ENCODE results near the gene MRPL55.

The MRPL55 gene

DNA sequence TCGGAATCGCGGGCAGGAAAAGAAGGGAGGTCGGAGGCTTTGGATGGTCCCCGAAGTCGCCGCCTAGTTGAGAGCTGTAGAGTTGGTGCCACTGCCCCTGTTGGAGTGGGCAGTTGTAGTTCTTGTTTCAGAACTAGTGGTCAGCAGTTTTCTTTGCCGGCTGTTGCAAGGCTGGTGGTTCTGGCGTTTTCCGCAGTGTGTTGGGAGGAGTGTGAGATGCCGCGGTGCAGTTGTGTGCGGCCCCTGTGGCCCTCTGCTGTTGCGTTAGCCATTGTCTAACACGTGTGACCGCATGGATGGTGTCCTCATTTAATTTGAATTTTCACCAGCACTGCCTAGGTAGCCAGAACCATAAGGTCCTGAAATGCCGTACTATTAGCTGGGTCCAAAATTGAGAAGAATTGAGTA lies 25.2 kb downstream of the MRPL55 start:
- no peak for DNase-seq

GRCh38 chr1:228082918-228083870 lies 25.9 kb downstream of the MRPL55 start:
- DNase-seq = peak; percentile 28

- DNase-seq = peak; percentile 88
Measured at GRCh38 chr1:228082214-228082917, 26.7 kb downstream of the MRPL55 start, which contains the start of gene ARF1. Gene ARF1, plus strand, starts transcription at chr1:228082708. Its CDS starts 14,407 bp downstream, at chr1:228097115.

- no peak for DNase-seq
Measured at GRCh38 chr1:228081578-228082213, 27.4 kb downstream of the MRPL55 start.

DNA sequence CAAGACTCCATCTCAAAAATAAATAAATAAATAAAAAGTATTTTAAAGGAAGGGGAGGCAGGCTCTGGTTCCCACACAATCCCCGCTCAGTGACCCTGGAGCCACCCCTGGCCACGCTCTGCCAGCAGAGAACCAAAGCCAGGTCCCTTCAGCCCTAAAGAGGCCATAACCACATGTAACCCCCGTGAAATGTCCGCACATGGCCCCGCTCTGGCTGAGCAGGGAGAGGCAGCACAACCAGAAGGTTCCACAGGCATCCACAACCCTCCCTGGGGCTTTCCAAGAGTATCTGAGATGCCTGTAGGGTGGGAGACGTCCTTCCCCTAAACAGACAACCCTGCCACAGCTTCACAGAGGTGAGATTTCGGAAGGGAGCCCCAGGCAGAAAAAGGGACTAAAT lies 28.0 kb downstream of the MRPL55 start:
- DNase-seq = no peak

- DNase-seq = no peak
Measured at GRCh38 chr1:228079601-228080263, 29.4 kb downstream of the MRPL55 start.

- no peak for DNase-seq
Measured at GRCh38 chr1:228079013-228079412, 30.1 kb downstream of the MRPL55 start.

- DNase-seq = no peak
Measured at GRCh38 chr1:228077565-228078330, 31.4 kb downstream of the MRPL55 start.

DNA sequence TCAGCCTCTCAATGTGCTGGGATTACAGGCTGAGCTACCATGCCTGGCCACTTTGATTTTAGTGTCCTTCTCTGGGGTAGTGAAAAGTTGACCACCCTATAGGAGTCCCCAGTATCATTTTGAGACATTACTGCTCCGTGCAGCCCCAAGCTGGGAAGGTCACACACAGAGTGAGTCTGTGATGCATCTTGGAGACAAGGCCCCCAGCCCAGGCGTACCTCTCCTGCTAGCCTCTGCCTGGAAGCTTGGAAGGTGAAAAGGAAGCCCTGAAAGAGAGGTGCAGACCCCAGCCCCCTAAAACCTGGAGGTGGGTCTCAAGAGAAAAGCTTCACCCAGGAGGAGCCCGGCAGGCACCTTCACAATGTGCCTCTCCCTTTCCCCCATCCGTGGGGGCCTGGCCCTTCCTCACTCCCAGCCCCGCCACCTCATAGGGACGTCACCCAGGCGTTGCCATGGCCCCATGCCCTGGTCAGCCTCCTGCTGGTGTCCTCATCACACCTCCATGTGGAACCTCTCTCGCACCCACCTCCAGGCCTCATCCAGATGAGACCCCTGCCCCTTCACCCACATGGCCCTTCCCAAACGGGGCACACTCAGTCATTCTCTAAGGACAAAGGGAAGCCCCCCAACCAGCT lies 32.2 kb downstream of the MRPL55 start:
- no peak for DNase-seq

GRCh38 chr1:228075801-228076271 lies 33.3 kb downstream of the MRPL55 start:
- no peak for DNase-seq

DNA sequence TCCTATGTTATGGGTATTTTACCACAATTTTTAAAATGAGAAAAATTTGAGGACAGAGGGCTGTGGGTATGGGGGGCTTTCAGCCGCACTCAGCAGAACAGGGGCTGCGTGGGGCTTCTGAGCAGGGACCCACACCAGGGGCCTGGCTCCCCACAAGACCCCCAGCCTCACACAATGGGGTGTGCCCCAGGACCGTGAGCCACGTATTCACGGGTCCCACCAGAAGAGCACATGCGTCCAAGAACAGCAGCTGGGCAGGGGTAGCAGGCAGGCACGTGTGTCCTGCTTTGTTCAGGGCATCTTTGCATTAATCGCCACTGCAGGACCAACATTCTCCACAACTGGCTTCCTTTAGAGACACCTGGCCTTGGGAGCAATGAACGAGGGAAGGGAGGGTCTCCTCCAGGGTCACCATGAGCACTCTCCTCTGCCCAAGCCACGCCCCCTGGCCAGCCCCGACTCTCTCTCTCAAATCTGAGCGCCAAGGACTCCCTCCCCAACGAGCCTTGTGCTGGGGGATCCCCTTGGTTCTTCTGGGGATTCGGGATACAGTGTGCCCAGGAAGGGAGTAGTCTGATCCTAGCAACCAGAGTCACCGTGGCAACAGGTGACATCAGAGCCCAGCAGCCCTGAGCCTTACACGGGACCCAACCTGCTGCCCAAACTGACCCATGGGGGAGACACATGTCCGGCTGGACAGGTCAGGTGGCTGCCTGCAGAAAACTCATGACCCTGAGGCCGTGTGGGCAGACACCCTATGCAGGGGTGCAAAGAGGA lies 34.0 kb downstream of the MRPL55 start:
- DNase-seq = no peak

- no peak for DNase-seq
Measured at GRCh38 chr1:228073857-228074545, 35.1 kb downstream of the MRPL55 start.

GRCh38 chr1:228073061-228073856 lies 35.8 kb downstream of the MRPL55 start:
- no peak for DNase-seq

DNA sequence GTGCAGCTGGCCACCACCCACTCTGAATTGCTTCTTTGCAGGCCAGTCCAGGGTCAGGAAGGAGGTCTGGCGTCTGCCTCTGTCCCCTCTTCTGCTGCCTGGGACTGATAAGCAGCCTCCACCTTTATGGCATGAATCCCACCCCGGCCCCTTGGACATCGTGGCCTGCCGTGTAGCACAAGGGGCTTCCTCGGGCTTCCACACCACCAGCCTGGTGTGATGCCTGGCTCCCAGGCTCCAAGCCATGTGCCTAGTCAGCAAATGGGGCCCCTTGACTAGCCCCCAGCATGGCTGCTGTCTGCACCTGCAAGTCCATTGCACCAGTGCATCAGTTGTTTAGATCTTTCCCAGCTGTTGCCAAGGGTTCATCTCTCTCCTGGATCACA lies 36.4 kb downstream of the MRPL55 start:
- DNase-seq = no peak

DNA sequence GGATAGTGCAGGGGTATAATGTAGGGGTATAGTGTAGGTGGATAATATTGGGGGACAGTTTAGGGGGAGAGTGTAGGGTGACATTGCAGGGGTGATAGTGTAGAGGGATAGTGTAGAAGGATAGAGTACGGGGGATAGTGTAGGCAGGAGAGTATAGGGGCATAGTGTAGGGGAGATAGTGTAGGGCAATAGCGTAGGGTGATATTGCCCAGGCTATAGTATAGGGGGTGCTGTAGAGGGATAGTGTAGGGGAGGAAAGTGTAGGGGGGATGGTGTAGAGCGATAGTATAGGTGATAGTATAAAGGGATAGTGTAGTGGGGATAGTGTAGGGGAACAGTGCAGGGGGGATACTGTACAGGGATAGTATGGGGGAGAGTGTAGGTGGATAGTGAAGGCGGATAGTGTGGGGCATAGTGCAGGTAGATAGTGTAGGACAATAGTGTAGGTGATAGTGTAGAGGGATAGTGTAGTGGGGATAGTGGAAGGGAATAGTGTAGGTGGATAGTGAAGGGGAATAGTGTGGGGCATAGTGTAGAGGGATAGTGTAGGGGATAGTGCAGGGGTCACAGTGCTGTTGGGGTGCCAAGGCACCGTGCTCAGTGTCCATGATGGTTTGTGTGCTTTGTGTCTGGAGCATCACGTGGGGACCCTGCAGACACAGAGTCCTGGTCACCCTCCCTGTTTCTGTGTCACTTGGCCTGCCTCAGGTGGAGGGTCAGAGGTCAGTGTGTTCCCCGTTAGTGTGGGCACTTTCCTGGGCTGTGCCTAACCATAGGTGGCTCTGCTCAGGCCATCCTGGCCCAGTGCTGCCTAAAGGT lies 37.1 kb downstream of the MRPL55 start:
- no peak for DNase-seq

DNA sequence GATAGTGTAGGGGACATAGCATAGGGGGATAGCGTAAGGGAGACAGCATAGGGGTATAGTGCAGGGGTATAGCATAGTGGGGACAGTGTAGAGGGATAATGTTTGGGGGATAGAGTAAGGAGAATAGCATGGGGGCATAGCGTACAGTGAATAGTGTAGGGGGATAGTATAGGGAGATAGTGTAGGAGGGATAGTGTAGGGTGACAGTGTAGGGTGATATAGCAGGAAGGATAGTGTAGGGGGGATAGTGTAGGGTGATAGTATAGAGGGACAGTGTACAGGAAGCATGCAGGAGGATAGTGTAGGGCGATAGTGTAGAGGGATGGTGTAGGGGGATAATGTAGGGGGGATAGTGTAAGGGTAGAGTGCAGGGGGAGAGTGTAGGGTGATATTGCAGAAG lies 38.2 kb downstream of the MRPL55 start:
- DNase-seq = no peak

DNA sequence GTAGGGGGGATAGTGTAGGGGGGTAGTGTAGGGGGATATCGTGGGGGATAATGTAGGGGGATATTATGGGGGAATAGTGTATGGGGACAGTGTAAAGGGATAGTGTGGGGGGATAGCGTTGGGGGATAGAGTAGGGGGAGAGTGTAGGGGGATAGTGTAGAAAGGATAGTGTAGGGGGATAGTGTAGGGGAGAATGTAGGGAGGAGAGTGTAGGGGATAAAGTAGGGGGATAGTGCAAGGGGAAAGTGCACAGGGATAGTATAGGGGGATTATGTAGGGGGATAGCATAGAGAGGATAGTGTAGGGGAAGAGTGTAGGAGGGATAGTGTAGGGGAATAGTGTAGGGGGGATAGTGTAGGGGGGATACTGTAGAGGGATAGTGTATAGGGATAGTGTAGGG lies 38.9 kb downstream of the MRPL55 start:
- no peak for DNase-seq

GRCh38 chr1:228068359-228068758 lies 40.7 kb downstream of the MRPL55 start:
- no peak for DNase-seq
